Epithelial cell of prostate (primary cell): ENCODE measurements around the gene POU3F1.

Source experiments
- DNase-seq: peaks from one replicate; pipeline ENCODE4 v3.0.0-alpha.2; 2011; ENCODE audit warnings: low read depth, low spot score
- H3K27ac ChIP-seq: fragments of 450-650 bp; 2 replicates; pipeline ENCODE4 v1.5.1; 2017; ENCODE audit warnings: mild to moderate bottlenecking

POU3F1 gene

DNA sequence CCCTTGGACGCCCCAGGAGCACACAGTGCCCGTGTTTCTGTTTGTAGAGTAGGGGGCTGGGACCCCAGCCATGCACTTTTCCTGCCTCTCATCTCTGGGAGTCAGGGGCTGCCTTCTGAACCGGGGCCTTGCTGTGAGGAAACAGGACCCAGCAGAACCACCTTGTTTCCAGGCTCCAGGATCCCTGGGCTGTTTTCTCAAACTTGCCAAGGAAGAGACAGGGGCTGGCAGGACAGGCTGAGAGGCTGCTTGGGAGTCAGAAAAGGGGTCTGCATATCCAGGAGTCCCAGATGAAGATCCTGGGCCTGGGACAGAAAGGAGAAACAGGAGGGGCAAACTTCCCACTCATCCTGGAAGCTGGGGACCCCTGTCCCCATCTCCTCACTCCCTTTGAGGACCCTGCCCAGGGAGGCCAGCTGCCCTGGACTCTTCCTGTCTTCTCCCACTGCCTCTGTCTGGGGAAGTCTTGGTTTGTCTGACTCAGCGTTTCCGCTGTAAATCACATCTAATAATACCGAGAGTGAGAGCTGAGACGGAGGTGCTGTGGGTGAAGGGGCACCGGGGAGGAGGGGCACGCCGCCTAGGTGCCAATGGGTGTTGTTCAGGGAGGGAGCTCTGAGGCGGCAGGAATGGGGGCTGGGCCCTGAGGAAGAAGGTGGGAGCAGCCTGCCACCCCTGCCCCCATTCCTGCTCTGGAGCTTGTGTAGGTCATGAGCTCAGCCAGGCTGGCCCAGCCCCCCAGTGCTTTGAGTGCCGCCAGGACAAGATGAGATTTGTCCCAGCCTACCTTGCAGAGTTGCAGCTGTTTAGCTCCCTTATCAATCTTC is 16.7 kb downstream of the POU3F1 start:
- H3K27ac ChIP-seq = peak overlapping the region; percentile 27
- DNase-seq = no peak

DNA sequence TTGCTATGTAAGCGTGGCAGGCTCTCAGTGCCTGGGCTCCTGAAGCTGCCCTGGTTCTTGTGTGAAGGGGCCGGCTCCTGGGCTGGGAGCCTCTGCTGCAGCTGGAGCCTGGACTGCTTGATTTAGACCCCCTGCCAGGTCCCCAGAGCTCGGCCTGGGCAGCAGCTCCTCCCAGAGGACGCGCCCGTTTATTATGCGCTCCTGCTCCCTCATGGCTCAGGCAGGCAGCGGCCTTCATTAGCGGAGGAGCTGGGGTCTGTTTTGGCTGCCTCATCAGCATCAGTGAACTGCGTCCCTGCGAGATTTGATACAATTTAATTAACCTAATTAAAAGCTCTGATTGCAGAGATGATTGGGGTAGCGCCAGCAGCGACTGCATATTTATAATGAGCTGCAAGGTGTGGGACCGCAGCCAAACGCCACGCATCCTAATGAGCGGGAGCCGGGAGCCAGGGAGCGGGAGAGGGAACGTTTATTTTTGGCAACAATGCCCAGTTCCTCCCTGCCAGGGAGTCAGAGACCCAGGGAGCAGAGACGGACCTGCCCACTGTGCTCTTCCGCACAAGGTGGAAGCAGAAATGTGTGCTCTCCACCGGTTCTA is 17.4 kb downstream of the POU3F1 start:
- no peak for DNase-seq

DNA sequence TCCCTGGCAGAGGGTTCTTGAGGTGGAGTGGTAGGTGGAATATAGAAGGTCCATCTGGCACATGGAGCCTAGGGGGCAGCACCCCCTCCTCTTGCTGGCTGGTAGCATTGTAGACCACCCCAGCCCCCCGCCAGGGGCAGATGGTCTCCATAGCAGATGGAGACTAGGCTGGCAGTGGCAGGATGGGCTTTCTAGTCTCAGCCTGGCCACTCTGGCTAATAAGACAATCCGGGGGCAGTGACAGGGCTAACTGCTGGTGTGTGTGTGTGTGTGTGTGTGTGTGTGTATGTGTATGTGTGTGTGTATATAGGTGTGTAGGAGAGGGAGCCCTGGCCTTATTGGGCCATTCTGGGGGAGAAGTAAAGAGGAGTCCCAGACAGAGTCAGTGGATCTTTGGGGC is 17.9 kb downstream of the POU3F1 start:
- no peak for DNase-seq
- H3K27ac ChIP-seq = peak overlapping the region; percentile 85

More for the DNA sequence above, 17.4 kb downstream of the POU3F1 start:
- peak overlapping the region; percentile 27 for H3K27ac ChIP-seq

DNA sequence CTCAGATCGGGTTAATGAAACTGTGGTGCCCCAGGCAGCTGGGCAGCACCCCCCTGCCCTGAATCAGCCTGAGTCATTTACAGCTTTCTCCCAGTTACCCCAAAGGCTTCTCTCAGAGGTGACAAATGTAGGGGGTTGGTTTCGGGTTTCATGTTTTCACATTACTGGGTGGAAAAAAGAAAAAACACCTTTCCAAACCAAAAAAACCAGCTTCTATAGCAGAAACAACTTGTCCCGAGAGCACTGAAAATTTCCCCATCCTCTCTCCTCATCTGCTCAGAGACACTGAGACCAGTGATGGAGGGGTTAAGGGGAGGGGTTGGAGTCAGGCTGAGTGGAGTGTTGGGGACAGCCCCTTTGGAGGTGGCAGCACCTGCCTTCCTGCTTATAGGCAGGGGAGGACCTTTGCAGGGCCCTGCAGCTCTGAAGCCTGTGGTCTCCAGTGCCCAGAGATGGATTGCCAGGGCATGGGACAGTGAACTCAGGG is 18.4 kb downstream of the POU3F1 start:
- peak overlapping the region; percentile 85 for H3K27ac ChIP-seq
- no peak for DNase-seq

DNA sequence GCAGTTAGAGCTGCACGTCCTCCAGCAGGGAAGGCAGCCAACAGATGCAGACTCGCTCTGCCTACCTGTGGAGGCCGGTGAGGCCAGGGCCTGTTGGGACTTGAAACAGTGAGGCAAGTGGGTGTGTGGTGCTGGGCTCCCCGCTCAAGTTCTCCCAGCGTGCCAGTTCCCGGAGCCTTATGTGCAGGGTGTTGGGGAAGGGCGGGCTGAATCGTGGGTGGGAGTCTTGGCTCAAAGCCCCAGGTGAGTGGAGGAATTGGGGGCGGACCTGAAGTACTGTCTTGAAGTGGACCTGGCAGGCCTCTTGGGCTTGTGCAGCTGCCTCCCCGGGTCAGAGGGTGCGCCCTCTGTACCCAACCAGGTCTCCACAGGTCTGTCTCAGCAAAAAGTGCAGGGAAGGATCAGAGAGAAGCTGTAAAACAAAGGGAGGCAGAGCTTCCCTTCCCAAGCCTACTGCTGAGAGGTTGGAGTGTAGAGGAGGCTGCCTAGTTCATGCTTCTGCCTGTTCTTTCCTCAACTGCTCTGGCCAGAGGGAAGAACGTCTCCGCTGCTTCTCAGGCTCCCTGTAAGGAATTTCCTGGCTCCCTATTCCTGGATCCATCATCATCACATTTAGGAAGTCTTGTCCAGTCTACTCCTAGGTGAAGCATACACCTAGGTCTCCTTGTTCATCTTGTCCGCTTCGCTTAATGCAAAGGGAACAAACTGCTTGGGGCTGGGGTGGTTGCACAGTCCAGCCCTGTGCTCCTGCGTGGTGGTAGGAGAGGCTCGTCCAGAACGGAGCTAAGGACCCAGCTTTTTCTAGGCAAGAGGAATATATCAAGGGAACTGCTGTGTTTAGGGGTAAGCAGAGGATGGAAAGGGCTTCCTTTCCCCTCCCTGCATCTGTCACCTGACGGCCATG is 19.1 kb downstream of the POU3F1 start:
- peak; percentile 90 for DNase-seq
- H3K27ac ChIP-seq = peak overlapping the region; percentile 85

DNA sequence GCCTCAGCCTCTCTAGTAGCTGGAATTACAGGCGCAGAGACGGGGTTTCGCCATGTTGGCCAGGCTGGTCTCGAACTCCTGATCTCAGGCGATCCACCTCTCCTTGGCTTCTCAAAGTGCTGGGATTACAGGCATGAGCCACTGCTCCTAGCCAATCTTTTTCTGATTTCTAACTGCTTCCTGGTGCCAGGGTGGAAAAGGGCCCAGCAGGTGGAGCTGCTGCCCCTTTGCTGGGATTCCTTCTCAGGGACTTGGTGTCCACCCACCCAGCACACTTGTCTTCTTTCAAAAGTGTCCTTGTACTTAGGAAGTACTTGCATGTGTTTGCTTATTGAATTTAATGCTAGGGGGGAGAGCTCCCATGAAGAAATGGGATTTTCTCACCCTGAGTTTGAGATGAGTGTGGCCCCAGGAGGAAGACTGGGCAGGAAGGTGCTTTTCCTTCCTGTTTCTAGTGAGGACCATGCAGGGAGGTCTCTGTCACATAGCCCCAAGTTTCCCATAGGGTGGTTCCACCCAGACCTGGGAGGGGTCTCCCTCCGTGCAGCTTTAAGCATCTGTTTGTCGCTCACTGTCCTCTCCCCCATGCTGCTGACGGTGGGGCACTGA is 19.9 kb downstream of the POU3F1 start:
- DNase-seq = no peak
- H3K27ac ChIP-seq = peak overlapping the region; percentile 85

DNA sequence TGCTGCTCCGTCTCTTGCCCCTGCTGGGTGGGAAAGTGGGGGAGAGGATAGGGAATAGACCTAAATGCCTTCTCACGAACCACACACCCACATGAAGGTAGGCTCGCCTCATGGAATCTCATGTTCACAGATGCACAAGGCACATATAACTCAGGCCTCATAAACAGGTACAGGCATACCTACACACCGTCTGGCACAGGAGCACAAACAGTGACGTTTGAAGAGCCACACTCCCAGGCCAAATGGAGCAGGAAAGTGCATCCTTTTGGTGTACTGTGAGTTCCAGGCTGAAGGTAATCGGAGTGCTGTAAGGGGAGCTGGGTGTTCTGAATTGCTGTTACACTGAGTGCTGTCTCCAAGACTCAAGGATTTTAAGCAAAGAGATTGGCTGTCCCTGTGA is 20.9 kb downstream of the POU3F1 start:
- peak overlapping the region; percentile 85 for H3K27ac ChIP-seq
- no peak for DNase-seq

DNA sequence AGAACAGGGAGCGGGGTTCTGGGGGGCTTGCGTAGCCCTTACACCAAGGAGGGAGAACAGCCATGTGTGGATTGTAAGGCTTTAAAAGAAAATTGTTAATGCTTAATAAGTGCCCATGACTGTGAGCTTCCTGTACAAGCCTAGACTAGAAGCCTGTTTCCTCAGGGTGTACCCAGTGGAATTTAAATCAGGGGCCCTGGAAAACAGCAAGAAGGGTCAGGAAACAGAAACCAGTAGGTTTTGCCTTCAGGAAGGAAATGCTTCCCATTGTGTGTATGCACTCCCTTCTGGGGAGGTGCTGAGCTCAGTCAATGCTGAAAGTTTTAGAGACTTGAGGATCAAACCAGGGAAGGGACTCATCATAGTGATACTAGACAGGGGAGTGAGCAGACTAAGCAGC is 21.4 kb downstream of the POU3F1 start:
- peak overlapping the region; percentile 85 for H3K27ac ChIP-seq

DNA sequence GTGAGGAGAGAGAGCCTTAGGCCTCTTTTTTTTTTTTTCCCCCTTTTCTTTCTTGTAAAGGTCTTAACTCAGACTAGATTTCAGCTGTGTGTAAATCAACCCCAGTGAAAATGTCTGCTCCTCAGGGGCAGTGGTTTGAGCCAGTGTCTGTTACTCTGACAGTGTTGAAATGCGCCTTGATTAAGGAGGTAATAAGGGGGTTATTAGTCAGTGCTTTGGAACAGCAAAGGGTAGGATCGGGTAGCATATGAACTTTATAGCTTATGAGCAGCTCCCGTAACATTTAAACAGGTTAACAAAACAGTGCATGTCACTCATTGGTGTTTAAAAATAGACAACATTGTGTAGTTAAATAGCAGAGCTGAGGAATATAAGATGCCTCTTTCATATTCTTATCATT is 23.8 kb downstream of the POU3F1 start:
- no peak for DNase-seq
- no peak overlapping the region for H3K27ac ChIP-seq

More for the DNA sequence above, 21.4 kb downstream of the POU3F1 start:
- no peak for DNase-seq

DNA sequence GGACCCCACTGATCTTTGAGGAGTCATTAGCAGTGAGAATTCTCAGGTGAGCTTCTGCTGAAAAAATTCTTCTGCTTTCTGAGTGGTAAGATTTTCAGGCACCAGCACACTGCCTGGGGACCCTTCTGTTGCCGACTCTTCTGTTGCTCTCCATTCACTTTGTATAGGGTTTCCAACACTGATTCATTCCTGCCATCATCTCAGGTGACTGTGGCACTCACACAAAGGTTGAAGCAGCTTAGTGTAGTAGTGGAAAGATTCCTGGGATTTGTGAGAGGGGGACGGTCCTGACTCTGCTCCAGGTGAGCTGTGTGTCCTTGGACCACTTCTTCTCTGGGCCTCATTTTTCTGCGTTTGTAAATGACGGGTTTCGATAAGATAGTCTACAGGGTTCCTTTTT is 24.6 kb downstream of the POU3F1 start:
- H3K27ac ChIP-seq = no peak overlapping the region
- no peak for DNase-seq

DNA sequence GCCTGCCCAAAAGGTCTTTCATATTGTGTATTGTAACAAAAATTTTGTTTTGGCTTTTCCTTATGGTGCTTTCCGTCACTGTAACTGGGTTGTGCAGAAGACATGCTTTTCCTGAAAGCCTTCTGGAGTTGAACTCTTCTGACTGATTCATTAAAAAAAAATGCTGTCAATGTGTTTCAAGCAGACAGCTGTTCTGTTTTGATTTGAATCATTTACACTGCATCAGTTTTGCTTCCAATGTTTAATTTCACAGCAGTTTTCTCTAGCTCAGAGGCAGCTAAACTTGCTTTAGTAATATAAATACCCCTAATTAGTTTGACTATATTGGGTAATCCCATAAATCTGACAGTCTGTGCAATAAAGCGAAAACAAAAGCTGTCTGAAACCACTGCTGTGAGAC is 26.2 kb downstream of the POU3F1 start:
- H3K27ac ChIP-seq = no peak overlapping the region

DNA sequence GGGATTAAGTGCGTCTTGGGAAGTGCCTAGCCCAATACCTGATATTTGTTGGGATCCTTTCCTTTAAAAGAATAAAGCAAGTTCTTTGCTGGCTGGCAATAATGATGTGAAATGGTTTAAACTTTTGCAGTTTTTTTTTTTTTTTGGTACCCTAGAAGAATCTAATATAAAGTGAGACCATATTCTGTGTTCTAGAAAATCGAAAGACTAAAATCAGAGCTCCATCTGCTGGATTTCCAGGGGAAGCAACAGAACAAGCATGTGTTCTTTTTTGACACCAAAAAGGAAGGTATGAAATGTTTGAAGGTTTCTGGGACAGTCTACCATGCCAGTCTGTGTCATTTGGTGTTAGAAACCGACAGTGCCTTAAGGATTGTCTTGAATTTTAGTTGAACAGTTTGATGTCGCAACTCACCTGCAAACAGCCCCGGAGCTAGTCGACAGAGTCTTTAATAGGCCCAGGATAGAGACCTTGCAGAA is 27.7 kb downstream of the POU3F1 start:
- DNase-seq = no peak
- no peak overlapping the region for H3K27ac ChIP-seq

More for the DNA sequence above, 26.2 kb downstream of the POU3F1 start:
- DNase-seq = no peak

DNA sequence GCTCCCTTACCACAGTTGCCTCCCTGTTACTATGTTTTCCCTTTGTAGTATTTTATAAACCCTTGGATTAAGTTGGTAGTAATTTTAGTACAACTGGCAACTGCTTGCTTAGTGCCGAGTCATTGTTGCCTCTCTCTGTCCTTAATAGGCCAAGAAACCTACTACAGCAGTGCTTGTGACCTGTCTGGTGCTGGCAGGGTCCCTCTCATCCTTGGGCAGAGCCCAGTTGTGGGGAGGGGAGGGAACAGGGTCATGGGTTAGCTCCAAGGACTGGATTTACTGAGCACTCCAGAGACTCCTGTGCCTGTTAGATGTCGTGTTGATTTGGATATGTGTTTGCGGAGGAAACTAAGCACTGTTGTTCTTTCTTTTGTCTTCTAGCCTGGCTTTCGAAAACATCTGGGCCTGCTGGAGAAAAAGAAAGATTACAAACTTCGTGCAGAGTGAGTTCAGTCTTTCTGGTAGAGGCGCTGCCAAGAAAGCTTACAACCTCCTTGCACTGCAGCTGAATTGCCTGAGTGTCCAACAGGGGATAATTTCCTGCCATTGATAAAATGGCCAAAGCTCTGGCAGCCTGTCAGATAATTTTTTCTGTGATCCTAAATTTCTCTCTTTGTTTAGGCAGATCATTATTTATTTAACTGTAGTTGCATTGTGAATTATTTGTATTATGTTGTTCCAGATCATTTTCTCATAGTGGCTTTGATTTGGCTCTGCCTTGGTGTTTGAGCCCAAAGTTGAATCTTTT is 30.4 kb downstream of the POU3F1 start:
- H3K27ac ChIP-seq = peak overlapping the region; percentile 2
- DNase-seq = no peak

DNA sequence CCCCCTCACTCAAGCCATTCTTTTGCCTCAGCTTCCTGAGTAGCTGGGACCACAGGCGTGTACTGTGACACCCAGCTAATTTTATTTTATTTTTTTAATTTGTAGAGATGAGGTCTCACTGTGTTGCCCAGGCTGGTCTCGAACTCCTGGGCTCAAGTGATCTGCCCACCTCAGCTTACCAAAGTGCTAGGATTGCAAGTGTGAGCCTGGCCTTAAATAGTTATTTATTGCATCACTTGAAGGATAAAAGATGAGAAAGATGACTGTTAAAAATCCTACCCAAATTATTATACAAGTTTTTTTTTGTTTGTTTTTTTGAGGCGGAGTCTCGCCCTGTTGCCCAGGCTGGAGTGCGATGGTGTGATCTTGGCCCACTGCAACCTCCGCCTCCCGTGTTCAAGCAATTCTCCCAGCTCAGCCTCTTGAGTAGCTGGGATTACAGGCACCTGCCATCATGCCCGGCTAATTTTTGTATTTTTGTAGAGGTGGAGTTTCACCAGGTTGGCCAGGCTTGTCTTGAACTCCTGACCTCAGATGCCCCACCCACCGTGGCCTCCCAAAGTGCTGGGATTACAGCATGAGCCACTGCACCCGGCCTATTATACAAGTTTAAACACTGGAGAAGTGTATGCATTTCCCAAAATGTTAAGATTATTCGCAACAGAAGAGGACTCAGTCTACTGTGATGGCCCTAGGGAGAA is 31.7 kb downstream of the POU3F1 start:
- no peak for DNase-seq
- H3K27ac ChIP-seq = no peak overlapping the region

DNA sequence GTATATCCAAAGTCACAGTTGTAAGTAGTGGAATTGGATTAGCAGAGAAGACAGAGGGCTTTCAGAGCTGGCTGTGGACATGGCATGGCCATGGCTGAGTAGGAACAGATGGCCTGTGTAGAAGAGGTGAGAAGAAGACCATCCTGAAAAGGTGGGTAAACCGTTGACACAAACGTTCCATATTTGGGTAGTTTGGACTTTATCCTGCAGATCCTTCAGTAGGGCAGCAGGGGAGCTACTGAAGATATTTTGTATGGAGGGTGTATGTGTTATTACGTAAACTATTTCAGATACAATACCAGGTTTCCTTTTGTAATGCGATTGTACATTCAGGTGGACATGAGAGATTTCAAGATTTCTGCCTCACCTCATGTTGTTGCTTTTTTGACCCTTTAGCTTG is 32.4 kb downstream of the POU3F1 start:
- DNase-seq = no peak
- H3K27ac ChIP-seq = no peak overlapping the region

DNA sequence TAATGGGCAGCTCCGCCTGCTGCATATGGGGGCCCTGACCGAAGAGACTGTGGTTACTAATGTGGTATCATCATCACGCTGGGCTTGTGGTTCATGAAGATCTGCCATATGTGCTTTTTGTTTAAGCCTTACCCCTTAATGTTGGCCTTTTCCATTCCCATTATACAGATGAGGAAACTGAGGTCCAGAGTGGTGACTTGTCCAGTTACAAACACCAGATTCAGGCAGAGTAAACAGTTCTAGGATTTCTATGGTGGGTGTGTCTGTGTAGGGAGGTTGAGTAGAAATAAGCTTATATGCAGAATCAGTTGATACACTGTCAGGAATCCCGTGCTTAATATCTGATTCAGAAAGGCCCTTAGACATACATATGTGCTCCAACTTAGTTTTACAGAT is 33.4 kb downstream of the POU3F1 start:
- DNase-seq = no peak

DNA sequence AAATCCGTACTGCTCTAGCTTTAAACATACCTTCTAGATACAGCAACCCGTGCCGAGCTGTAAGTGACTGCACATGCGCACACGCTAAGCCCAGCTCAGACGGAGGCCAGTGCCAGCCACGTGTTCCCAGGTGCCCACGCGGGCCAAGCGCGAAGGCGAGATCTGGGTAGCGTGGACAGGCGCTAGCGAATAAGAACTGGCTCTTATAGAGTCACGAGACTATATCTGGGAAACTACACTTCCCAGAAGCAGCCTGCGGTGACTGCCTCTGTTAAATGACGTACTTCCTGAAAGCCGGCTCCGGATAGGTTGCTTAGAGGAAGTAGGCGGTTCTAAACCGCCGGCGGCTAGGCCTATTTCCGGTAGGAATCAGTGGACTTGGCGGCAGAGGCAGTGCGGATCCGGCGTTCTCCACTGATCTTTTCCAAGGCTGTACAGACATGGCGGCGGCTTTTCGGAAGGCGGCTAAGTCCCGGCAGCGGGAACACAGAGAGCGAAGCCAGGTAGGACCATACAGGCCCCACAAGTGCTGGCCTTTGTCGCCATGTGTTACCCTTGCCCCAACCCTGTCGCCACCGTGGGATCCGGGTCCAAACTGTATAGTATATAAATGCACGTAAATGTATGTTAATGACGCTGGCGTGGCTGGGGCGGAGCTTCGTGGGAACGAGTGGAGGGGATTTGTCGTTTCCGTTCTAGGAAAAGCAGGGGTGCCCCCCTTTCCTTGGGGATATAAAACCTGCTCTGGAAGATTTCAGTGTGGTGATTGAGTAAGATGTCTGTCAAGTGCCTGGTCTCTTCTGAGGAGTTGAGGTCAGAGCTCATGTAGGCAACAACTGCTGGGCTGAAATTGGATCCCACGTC is 34.0 kb downstream of the POU3F1 start, which contains the start of gene UTP11:
TSS of gene UTP11 (plus strand) at position 372 of the 864 bp plus-strand sequence. CDS start at position 441, 69 bp downstream.
- peak within 1 kb of the TSS; percentile 86 for H3K27ac ChIP-seq
- DNase-seq = peak; percentile 98

More for the DNA sequence above, 33.4 kb downstream of the POU3F1 start:
- H3K27ac ChIP-seq = peak overlapping the region; percentile 86

DNA sequence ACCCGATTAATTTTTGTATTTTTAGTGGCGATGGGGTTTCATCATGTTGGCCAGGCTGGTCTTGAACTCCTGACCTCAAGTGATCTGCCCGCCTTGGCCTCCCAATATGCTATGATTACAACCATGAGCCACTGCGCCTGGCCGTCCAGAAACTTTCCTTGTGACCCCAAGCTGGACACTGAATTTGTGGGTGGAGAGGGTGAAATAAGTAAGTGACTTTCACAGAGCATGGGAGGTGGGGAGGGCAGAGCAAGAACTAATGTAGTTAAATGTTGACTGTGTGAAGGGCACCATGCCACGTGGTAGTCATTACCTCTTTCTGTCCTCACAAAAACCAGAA is 36.8 kb downstream of the POU3F1 start:
- no peak for DNase-seq
- H3K27ac ChIP-seq = peak overlapping the region; percentile 63
